K562 (cell line): ENCODE data around the gene INSL3. TPM values are rescaled to one million over a fixed set of nuclear protein-coding genes. Genes with fewer than 3 reads are reported as not detected.
A peak's percentile ranks its signal among the peaks of the same experiment; 100 is the strongest.

Experiments used
- HMG20A ChIP-seq: fragments of 450-650 bp; formaldehyde crosslinking; conservative IDR thresholded peaks from 2 replicates; pipeline ENCODE4 v1.4.0; 2020; ENCODE audit warnings: mild to moderate bottlenecking, mixed read lengths
- NFIC ChIP-seq: fragments of 450-650 bp; IDR thresholded peaks from 2 replicates; pipeline ENCODE4 v1.6.1; 2017; ENCODE audit warnings: mild to moderate bottlenecking, inconsistent platforms
- RAD21 ChIP-seq, 2 experiments: fragments of 250-450 bp in 1 of 2; fragments of 450-650 bp in 1 of 2; sonication (Bioruptor Pico) in 1 of 2; formaldehyde crosslinking in 1 of 2; IDR thresholded peaks in 1 of 2; conservative IDR thresholded peaks in 1 of 2; 2 replicates each; pipeline versions ENCODE4 v1.4.0 to v1.8.0; 2020 to 2022; ENCODE audit warnings: mild to moderate bottlenecking in 2 of 2, moderate library complexity in 1 of 2
- RFX1 ChIP-seq: fragments of 450-650 bp; IDR thresholded peaks from 2 replicates; pipeline ENCODE4 v1.6.1; 2016; ENCODE audit warnings: mild to moderate bottlenecking, moderate library complexity
- RNF2 ChIP-seq: sonication (generic); IDR thresholded peaks from 2 replicates; pipeline ENCODE4 v1.6.1; 2016
- ZNF592 ChIP-seq: fragments of 450-650 bp; IDR thresholded peaks from 2 replicates; pipeline ENCODE4 v1.6.1; 2017; ENCODE audit warnings: antibody characterized with exemption, mild to moderate bottlenecking
- polyA plus RNA-seq, 8 experiments: library from polyadenylated mRNA; depleted of rRNA in 4 of 8; stranded (reverse) in 5 of 8; unstranded in 3 of 8; fragments of >200 nt; fragmentation: Nextera tagmentation in 2 of 8; fragmentation: Illumina TruSeq in 1 of 8; extraction: Ambion mirVana in 2 of 8; extraction: Trizol in 1 of 8; gene quantifications; 2 replicates each; pipeline versions ENCODE4 v1.2.1 to v1.2.3, GENCODE V29; 2011 to 2014; ENCODE audit warnings: inconsistent platforms in 1 of 8, missing spikeins in 1 of 8
- small RNA-seq: library from RNA; depleted of rRNA; stranded (forward); fragments of <200 nt; gene quantifications from one replicate; pipeline ENCODE3, GENCODE V24; 2014
- total RNA-seq, 7 experiments: library from RNA; depleted of rRNA in 6 of 7; stranded (reverse); fragments of >200 nt in 6 of 7; fragmentation: Illumina TruSeq in 2 of 7; extraction: Trizol in 2 of 7; gene quantifications; 2 replicates each; pipeline versions ENCODE4 v1.2.1 to v1.2.3, GENCODE V29; 2011 to 2021; ENCODE audit warnings: low replicate concordance in 1 of 7
- TF ChIP-seq, protein P1 (sequence below): sonication (generic); formaldehyde crosslinking; IDR thresholded peaks from 2 replicates; pipeline ENCODE4 v1.4.0; 2020; ENCODE audit warnings: mild to moderate bottlenecking, missing genetic modification reagents
- TF ChIP-seq, protein P2 (sequence below): sonication (generic); formaldehyde crosslinking; IDR thresholded peaks from 2 replicates; pipeline ENCODE4 v1.8.1; 2023; ENCODE audit warnings: mild to moderate bottlenecking, missing genetic modification reagents

The INSL3 gene
- total and polyA plus RNA-seq, 9 of the 15 experiments (the other 6 are each of a cell fraction or from before 2014, with no cell fraction given): not detected

DNA sequence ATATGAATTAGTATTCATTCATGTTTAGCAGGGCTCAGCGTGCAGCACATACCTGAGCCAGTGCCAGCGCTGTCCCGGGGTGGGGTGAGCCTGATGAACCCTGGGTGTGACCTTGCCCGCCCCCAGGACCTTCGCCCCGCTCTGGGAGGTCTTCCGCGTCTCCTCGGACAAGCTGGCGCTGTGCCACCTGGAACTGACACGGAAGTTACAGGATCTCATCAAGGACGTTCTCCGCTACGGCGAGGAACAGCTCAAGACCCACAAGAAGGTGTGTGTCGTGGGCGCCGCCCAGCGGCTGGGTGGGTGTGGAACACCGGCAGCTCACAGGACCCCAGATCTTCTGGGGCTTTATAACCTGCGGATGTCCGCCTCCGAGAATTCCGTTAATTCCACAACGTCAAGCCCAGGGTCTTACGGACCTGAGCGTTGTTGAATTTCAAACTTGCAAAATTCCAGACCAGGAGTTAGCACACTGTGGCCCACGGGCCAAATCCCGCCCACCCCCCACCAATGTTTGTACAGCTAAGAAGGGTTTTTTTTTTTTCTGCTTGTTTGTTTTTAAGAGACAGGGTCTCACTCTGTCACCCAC lies 54.7 kb downstream of the INSL3 start (continued):
- TF ChIP-seq, protein P1, sequence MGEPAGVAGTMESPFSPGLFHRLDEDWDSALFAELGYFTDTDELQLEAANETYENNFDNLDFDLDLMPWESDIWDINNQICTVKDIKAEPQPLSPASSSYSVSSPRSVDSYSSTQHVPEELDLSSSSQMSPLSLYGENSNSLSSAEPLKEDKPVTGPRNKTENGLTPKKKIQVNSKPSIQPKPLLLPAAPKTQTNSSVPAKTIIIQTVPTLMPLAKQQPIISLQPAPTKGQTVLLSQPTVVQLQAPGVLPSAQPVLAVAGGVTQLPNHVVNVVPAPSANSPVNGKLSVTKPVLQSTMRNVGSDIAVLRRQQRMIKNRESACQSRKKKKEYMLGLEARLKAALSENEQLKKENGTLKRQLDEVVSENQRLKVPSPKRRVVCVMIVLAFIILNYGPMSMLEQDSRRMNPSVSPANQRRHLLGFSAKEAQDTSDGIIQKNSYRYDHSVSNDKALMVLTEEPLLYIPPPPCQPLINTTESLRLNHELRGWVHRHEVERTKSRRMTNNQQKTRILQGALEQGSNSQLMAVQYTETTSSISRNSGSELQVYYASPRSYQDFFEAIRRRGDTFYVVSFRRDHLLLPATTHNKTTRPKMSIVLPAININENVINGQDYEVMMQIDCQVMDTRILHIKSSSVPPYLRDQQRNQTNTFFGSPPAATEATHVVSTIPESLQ (CRISPR knock-in tag): no peak
- no peak for TF ChIP-seq ZNF592
- TF ChIP-seq RNF2: no peak
- no peak for TF ChIP-seq HMG20A (CRISPR knock-in tag)
- TF ChIP-seq, protein P2, sequence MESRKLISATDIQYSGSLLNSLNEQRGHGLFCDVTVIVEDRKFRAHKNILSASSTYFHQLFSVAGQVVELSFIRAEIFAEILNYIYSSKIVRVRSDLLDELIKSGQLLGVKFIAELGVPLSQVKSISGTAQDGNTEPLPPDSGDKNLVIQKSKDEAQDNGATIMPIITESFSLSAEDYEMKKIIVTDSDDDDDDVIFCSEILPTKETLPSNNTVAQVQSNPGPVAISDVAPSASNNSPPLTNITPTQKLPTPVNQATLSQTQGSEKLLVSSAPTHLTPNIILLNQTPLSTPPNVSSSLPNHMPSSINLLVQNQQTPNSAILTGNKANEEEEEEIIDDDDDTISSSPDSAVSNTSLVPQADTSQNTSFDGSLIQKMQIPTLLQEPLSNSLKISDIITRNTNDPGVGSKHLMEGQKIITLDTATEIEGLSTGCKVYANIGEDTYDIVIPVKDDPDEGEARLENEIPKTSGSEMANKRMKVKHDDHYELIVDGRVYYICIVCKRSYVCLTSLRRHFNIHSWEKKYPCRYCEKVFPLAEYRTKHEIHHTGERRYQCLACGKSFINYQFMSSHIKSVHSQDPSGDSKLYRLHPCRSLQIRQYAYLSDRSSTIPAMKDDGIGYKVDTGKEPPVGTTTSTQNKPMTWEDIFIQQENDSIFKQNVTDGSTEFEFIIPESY (CRISPR knock-in tag): peak; percentile 84
- peak in 1 of 2 experiments; percentile 43; a peak in 2 of 4 replicates for TF ChIP-seq RAD21 (CRISPR knock-in tag; conservative IDR thresholded peaks at IDR 0.05 in 1 of 2, IDR thresholded peaks at IDR 0.05 in 1 of 2)
- no peak for TF ChIP-seq RFX1
- peak; percentile 89 for TF ChIP-seq NFIC
- TF ChIP-seq, all 486 proteins: peak for 7

Small RNA genes within 50 kb of the gene (small RNA-seq; reads per million reads assigned to genes)
- not detected for gene SNORA68

Other genes starting within 250 kb of the INSL3 start
Only the 7 nearest of the 10 such genes appear.
- 23.0 and 36.9 TPM in 2 replicates for gene MAP1S, start 102.0 kb downstream of the INSL3 start, total RNA-seq (2014; rRNA removed)
- gene MAP1S, start 102.0 kb downstream of the INSL3 start, total RNA-seq (2014; rRNA removed; fragmentation: Illumina TruSeq; extraction: Trizol): 3.0 and 5.3 TPM in 2 replicates
- 9.5 and 11.0 TPM in 2 replicates for gene MAP1S, start 102.0 kb downstream of the INSL3 start, total RNA-seq (2015; rRNA removed; fragmentation: Illumina TruSeq; extraction: Trizol)
- 79.8 and 81.0 TPM in 2 replicates for gene MAP1S, start 102.0 kb downstream of the INSL3 start, total RNA-seq (2021)
- 5.9 and 18.2 TPM in 2 replicates for gene MAP1S, start 102.0 kb downstream of the INSL3 start, polyA plus RNA-seq (2011; rRNA removed)
- gene MAP1S, start 102.0 kb downstream of the INSL3 start, polyA plus RNA-seq (2014; fragmentation: Illumina TruSeq; extraction: Trizol): 33.0 and 48.4 TPM in 2 replicates
- 1 to 10 TPM; 2.0 to 3.0 TPM for gene MAP1S, start 102.0 kb downstream of the INSL3 start, polyA plus RNA-seq (2014; fragmentation: Nextera tagmentation; extraction: Ambion mirVana)
- 12.2 and 13.9 TPM in 2 replicates for gene MAP1S, start 102.0 kb downstream of the INSL3 start, polyA plus RNA-seq (2014; rRNA removed)
- gene FCHO1, start 70.0 kb downstream of the INSL3 start, total RNA-seq (2014; rRNA removed): 25.4 and 33.0 TPM in 2 replicates
- gene FCHO1, start 70.0 kb downstream of the INSL3 start, total RNA-seq (2014; rRNA removed; fragmentation: Illumina TruSeq; extraction: Trizol): 9.2 and 14.3 TPM in 2 replicates
- 18.1 and 18.3 TPM in 2 replicates for gene FCHO1, start 70.0 kb downstream of the INSL3 start, total RNA-seq (2015; rRNA removed; fragmentation: Illumina TruSeq; extraction: Trizol)
- gene FCHO1, start 70.0 kb downstream of the INSL3 start, total RNA-seq (2021): 51.9 and 58.9 TPM in 2 replicates
- 9.3 and 19.3 TPM in 2 replicates for gene FCHO1, start 70.0 kb downstream of the INSL3 start, polyA plus RNA-seq (2011; rRNA removed)
- 24.2 and 32.6 TPM in 2 replicates for gene FCHO1, start 70.0 kb downstream of the INSL3 start, polyA plus RNA-seq (2014; fragmentation: Illumina TruSeq; extraction: Trizol)
- gene FCHO1, start 70.0 kb downstream of the INSL3 start, polyA plus RNA-seq (2014; fragmentation: Nextera tagmentation; extraction: Ambion mirVana): under 1 TPM; 0.21 to 0.67 TPM
- 26.6 and 28.7 TPM in 2 replicates for gene FCHO1, start 70.0 kb downstream of the INSL3 start, polyA plus RNA-seq (2014; rRNA removed)
- gene B3GNT3, start 26.4 kb downstream of the INSL3 start, total RNA-seq (2014; rRNA removed): not detected in 2 replicates
- gene B3GNT3, start 26.4 kb downstream of the INSL3 start, total RNA-seq (2014; rRNA removed; fragmentation: Illumina TruSeq; extraction: Trizol): not detected in 2 replicates
- 0.07 TPM in 1 of 2 replicates, not detected in the other for gene B3GNT3, start 26.4 kb downstream of the INSL3 start, total RNA-seq (2015; rRNA removed; fragmentation: Illumina TruSeq; extraction: Trizol)
- 0.11 TPM in 1 of 2 replicates, not detected in the other for gene B3GNT3, start 26.4 kb downstream of the INSL3 start, total RNA-seq (2021)
- 0.03 and 0.06 TPM in 2 replicates for gene B3GNT3, start 26.4 kb downstream of the INSL3 start, polyA plus RNA-seq (2011; rRNA removed)
- 0.08 TPM in 1 of 2 replicates, not detected in the other for gene B3GNT3, start 26.4 kb downstream of the INSL3 start, polyA plus RNA-seq (2014; fragmentation: Illumina TruSeq; extraction: Trizol)
- gene B3GNT3, start 26.4 kb downstream of the INSL3 start, polyA plus RNA-seq (2014; fragmentation: Nextera tagmentation; extraction: Ambion mirVana): not detected
- not detected in 2 replicates for gene B3GNT3, start 26.4 kb downstream of the INSL3 start, polyA plus RNA-seq (2014; rRNA removed)
- gene JAK3, start 26.5 kb upstream of the INSL3 start, total RNA-seq (2014; rRNA removed): 0.12 and 0.14 TPM in 2 replicates
- gene JAK3, start 26.5 kb upstream of the INSL3 start, total RNA-seq (2014; rRNA removed; fragmentation: Illumina TruSeq; extraction: Trizol): not detected in 2 replicates
- 0.04 TPM in 1 of 2 replicates, not detected in the other for gene JAK3, start 26.5 kb upstream of the INSL3 start, total RNA-seq (2015; rRNA removed; fragmentation: Illumina TruSeq; extraction: Trizol)
- gene JAK3, start 26.5 kb upstream of the INSL3 start, total RNA-seq (2021): 0.18 and 0.47 TPM in 2 replicates
- 0.13 and 0.28 TPM in 2 replicates for gene JAK3, start 26.5 kb upstream of the INSL3 start, polyA plus RNA-seq (2011; rRNA removed)
- gene JAK3, start 26.5 kb upstream of the INSL3 start, polyA plus RNA-seq (2014; fragmentation: Illumina TruSeq; extraction: Trizol): 0.04 and 0.14 TPM in 2 replicates
- under 1 TPM; 0.01 to 0.07 TPM for gene JAK3, start 26.5 kb upstream of the INSL3 start, polyA plus RNA-seq (2014; fragmentation: Nextera tagmentation; extraction: Ambion mirVana)
- gene JAK3, start 26.5 kb upstream of the INSL3 start, polyA plus RNA-seq (2014; rRNA removed): 0.04 and 0.07 TPM in 2 replicates
- 2,735 and 3,133 TPM in 2 replicates for gene RPL18A, start 38.4 kb upstream of the INSL3 start, total RNA-seq (2014; rRNA removed)
- gene RPL18A, start 38.4 kb upstream of the INSL3 start, total RNA-seq (2014; rRNA removed; fragmentation: Illumina TruSeq; extraction: Trizol): 557 and 626 TPM in 2 replicates
- 1,801 and 1,895 TPM in 2 replicates for gene RPL18A, start 38.4 kb upstream of the INSL3 start, total RNA-seq (2015; rRNA removed; fragmentation: Illumina TruSeq; extraction: Trizol)
- gene RPL18A, start 38.4 kb upstream of the INSL3 start, total RNA-seq (2021): 2,882 and 3,018 TPM in 2 replicates
- 881 and 1,270 TPM in 2 replicates for gene RPL18A, start 38.4 kb upstream of the INSL3 start, polyA plus RNA-seq (2011; rRNA removed)
- 1,947 and 3,139 TPM in 2 replicates for gene RPL18A, start 38.4 kb upstream of the INSL3 start, polyA plus RNA-seq (2014; fragmentation: Illumina TruSeq; extraction: Trizol)
- 1,000 to 10,000 TPM; 1,130 to 1,273 TPM for gene RPL18A, start 38.4 kb upstream of the INSL3 start, polyA plus RNA-seq (2014; fragmentation: Nextera tagmentation; extraction: Ambion mirVana)
- gene RPL18A, start 38.4 kb upstream of the INSL3 start, polyA plus RNA-seq (2014; rRNA removed): 2,069 and 2,216 TPM in 2 replicates
- 0.33 and 0.73 TPM in 2 replicates for gene SLC5A5, start 50.4 kb upstream of the INSL3 start, total RNA-seq (2014; rRNA removed)
- 0.13 and 0.18 TPM in 2 replicates for gene SLC5A5, start 50.4 kb upstream of the INSL3 start, total RNA-seq (2014; rRNA removed; fragmentation: Illumina TruSeq; extraction: Trizol)
- 0.11 and 0.29 TPM in 2 replicates for gene SLC5A5, start 50.4 kb upstream of the INSL3 start, total RNA-seq (2015; rRNA removed; fragmentation: Illumina TruSeq; extraction: Trizol)
- gene SLC5A5, start 50.4 kb upstream of the INSL3 start, total RNA-seq (2021): 0.25 and 0.29 TPM in 2 replicates
- gene SLC5A5, start 50.4 kb upstream of the INSL3 start, polyA plus RNA-seq (2011; rRNA removed): 0.05 and 0.20 TPM in 2 replicates
- 0.21 and 0.29 TPM in 2 replicates for gene SLC5A5, start 50.4 kb upstream of the INSL3 start, polyA plus RNA-seq (2014; fragmentation: Illumina TruSeq; extraction: Trizol)
- under 1 TPM; 0.10 to 0.23 TPM for gene SLC5A5, start 50.4 kb upstream of the INSL3 start, polyA plus RNA-seq (2014; fragmentation: Nextera tagmentation; extraction: Ambion mirVana)
- 0.09 and 0.38 TPM in 2 replicates for gene SLC5A5, start 50.4 kb upstream of the INSL3 start, polyA plus RNA-seq (2014; rRNA removed)
- gene CCDC124, start 111.5 kb upstream of the INSL3 start, total RNA-seq (2014; rRNA removed): 150 and 197 TPM in 2 replicates
- gene CCDC124, start 111.5 kb upstream of the INSL3 start, total RNA-seq (2014; rRNA removed; fragmentation: Illumina TruSeq; extraction: Trizol): 4.1 and 5.8 TPM in 2 replicates
- gene CCDC124, start 111.5 kb upstream of the INSL3 start, total RNA-seq (2015; rRNA removed; fragmentation: Illumina TruSeq; extraction: Trizol): 38.5 and 40.5 TPM in 2 replicates
- gene CCDC124, start 111.5 kb upstream of the INSL3 start, total RNA-seq (2021): 145 and 149 TPM in 2 replicates
- gene CCDC124, start 111.5 kb upstream of the INSL3 start, polyA plus RNA-seq (2011; rRNA removed): 38.0 and 40.1 TPM in 2 replicates
- gene CCDC124, start 111.5 kb upstream of the INSL3 start, polyA plus RNA-seq (2014; fragmentation: Illumina TruSeq; extraction: Trizol): 28.1 and 97.0 TPM in 2 replicates
- gene CCDC124, start 111.5 kb upstream of the INSL3 start, polyA plus RNA-seq (2014; fragmentation: Nextera tagmentation; extraction: Ambion mirVana): 10 to 100 TPM in 1 of 2 experiments, 1 to 10 TPM in 1; 6.6 to 19.4 TPM
- 213 and 234 TPM in 2 replicates for gene CCDC124, start 111.5 kb upstream of the INSL3 start, polyA plus RNA-seq (2014; rRNA removed)